Brain microvascular endothelial cell (primary cell): Measurements from ENCODE around the gene STAG2.

ENCODE experiments used
- DNase-seq: peaks from one replicate; pipeline ENCODE4 v3.0.0-alpha.2; 2020
- H3K27ac ChIP-seq: fragments of 250-450 bp; sonication (Bioruptor Pico); 2 replicates; pipeline ENCODE4 v1.5.1; 2020; ENCODE audit warnings: mild to moderate bottlenecking, moderate library complexity
- H3K27me3 ChIP-seq: fragments of 250-450 bp; sonication (Bioruptor Pico); replicated peaks from 2 replicates; pipeline ENCODE4 v1.5.1; 2020; ENCODE audit warnings: mild to moderate bottlenecking
- H3K36me3 ChIP-seq: fragments of 250-450 bp; sonication (Bioruptor Pico); replicated peaks from 2 replicates; pipeline ENCODE4 v1.5.1; 2020; ENCODE audit warnings: mild to moderate bottlenecking
- H3K4me3 ChIP-seq: 2 replicates; pipeline ENCODE4 v1.5.1; 2011; ENCODE audit warnings: low read depth, mild to moderate bottlenecking, control low read depth, low read length, moderate library complexity
- CTCF ChIP-seq: IDR thresholded peaks from 2 replicates; pipeline ENCODE4 v1.5.1; 2011; ENCODE audit warnings: low read depth, mild to moderate bottlenecking, moderate library complexity, low read length, control low read depth, inconsistent platforms; ENCODE audit errors: missing control alignments
- in situ Hi-C: cut with HindIII; loops from 2 replicates; pipeline ENCODE4 v1.10.0; 2017; ENCODE audit warnings: low sequenced_read_pairs, low pct_ligation_motif_present

Gene STAG2

GRCh38 chrX:124023838-124024238, 62.3 kb downstream of the STAG2 start:
- peak overlapping the region; percentile 55 for H3K27ac ChIP-seq
- in situ Hi-C loops = no loop called here

GRCh38 chrX:124026529-124026928, 65.0 kb downstream of the STAG2 start:
- in situ Hi-C loops = no loop called here
- H3K27ac ChIP-seq = no peak overlapping the region

More at GRCh38 chrX:124023838-124024238, 62.3 kb downstream of the STAG2 start:
- no peaks in the 10 kb centered on the region for H3K27me3 ChIP-seq
- no peak overlapping the region for H3K4me3 ChIP-seq
- DNase-seq = no peak
- no peaks in the 10 kb centered on the region for H3K36me3 ChIP-seq
- no peak for TF ChIP-seq CTCF

GRCh38 chrX:124028182-124028581, 66.7 kb downstream of the STAG2 start:
- peak; percentile 28 for DNase-seq
- Histone ChIP-seq H3K4me3 (no peak overlapping the region), H3K27me3 (no peaks in the 10 kb centered on the region), H3K36me3 (no peaks in the 10 kb centered on the region), H3K27ac (no peak overlapping the region)
- no peak for TF ChIP-seq CTCF
- in situ Hi-C loops = no loop called here

More at GRCh38 chrX:124026529-124026928, 65.0 kb downstream of the STAG2 start:
- no peaks in the 10 kb centered on the region for H3K27me3 ChIP-seq
- no peak for DNase-seq
- H3K36me3 ChIP-seq = no peaks in the 10 kb centered on the region
- no peak for TF ChIP-seq CTCF
- no peak overlapping the region for H3K4me3 ChIP-seq

GRCh38 chrX:124030520-124030919, 69.0 kb downstream of the STAG2 start:
- in situ Hi-C loops = no loop called here

GRCh38 chrX:124033821-124034220, 72.3 kb downstream of the STAG2 start:
- DNase-seq = peak; percentile 11
- no peak for TF ChIP-seq CTCF
- H3K27ac ChIP-seq = no peak overlapping the region
- in situ Hi-C loops = no loop called here
- H3K36me3 ChIP-seq = no peaks in the 10 kb centered on the region
- no peaks in the 10 kb centered on the region for H3K27me3 ChIP-seq
- H3K4me3 ChIP-seq = no peak overlapping the region

More at GRCh38 chrX:124030520-124030919, 69.0 kb downstream of the STAG2 start:
- TF ChIP-seq CTCF = no peak
- Histone ChIP-seq H3K27me3 (no peaks in the 10 kb centered on the region), H3K4me3 (no peak overlapping the region), H3K36me3 (no peaks in the 10 kb centered on the region), H3K27ac (no peak overlapping the region)
- DNase-seq = no peak

GRCh38 chrX:124035657-124036056, 74.2 kb downstream of the STAG2 start:
- DNase-seq = no peak
- no peaks in the 10 kb centered on the region for H3K36me3 ChIP-seq
- no peaks in the 10 kb centered on the region for H3K27me3 ChIP-seq
- TF ChIP-seq CTCF = no peak
- in situ Hi-C loops = no loop called here
- no peak overlapping the region for H3K27ac ChIP-seq
- no peak overlapping the region for H3K4me3 ChIP-seq
